Thyroid gland (tissue), 4 donors: ENCODE measurements around the gene MAP10. TPM values are rescaled to one million over a fixed set of nuclear protein-coding genes. Genes with fewer than 3 reads are reported as not detected.

Source experiments
- DNase-seq, 2 donors: peaks; one replicate each; pipeline ENCODE4 v3.0.0-alpha.2; 2019
- H3K27ac ChIP-seq, 3 donors: fragments of 200-600 bp; sonication (generic); 1 replicate in 2 of 3; 2 replicates in 1 of 3; pipeline ENCODE4 v1.5.1; 2016 to 2019; ENCODE audit warnings: mild to moderate bottlenecking in 1 of 3, moderate library complexity in 1 of 3
- H3K27me3 ChIP-seq: fragments of 200-600 bp; sonication (generic); one replicate; pipeline ENCODE4 v1.5.1; 2019
- H3K36me3 ChIP-seq, 2 donors: fragments of 200-600 bp; sonication (generic); one replicate each; pipeline ENCODE4 v1.5.1; 2016 to 2019
- H3K4me1 ChIP-seq, 2 donors: fragments of 200-600 bp; sonication (generic); one replicate each; pipeline ENCODE4 v1.5.1; 2017 to 2019
- H3K4me3 ChIP-seq, 3 donors: fragments of 200-600 bp; sonication (generic); replicated peaks in 1 of 3; 1 replicate in 2 of 3; 2 replicates in 1 of 3; pipeline ENCODE4 v1.5.1; 2016; ENCODE audit warnings: mild to moderate bottlenecking in 1 of 3
- H3K9me3 ChIP-seq: fragments of 200-600 bp; sonication (generic); one replicate; pipeline ENCODE4 v1.5.1; 2017
- POLR2A ChIP-seq, 2 donors: fragments of 450-650 bp; IDR thresholded peaks; one replicate each; pipeline ENCODE4 v1.6.1; 2017; ENCODE audit warnings: antibody characterized with exemption in 2 of 2, mild to moderate bottlenecking in 2 of 2, moderate library complexity in 1 of 2
- WGBS, 2 donors: methylation state at CpG; one replicate each; pipeline ENCODE4 v1.1.5; 2017; 5-methylcytosine and 5-hydroxymethylcytosine counted together
- intact Hi-C: fragments of 100-400 bp; cut with DNase I; formaldehyde crosslinking; loops from one replicate; pipeline ENCODE4 v1.15.1; 2023
- total RNA-seq, 4 donors: library from RNA; depleted of rRNA; stranded (reverse); fragments of >200 nt; gene quantifications; one replicate each; pipeline ENCODE4 v1.2.3, GENCODE V29; 2016
- TF ChIP-seq, protein P1 (sequence below), 6 experiments: fragments of 200-600 bp in 3 of 6; fragments of 450-650 bp in 3 of 6; sonication (generic) in 3 of 6; IDR thresholded peaks; one replicate each; pipeline ENCODE4 v1.5.1; 2016 to 2019; ENCODE audit warnings: antibody characterized with exemption in 6 of 6, mild to moderate bottlenecking in 2 of 6, inconsistent platforms in 1 of 6, moderate library complexity in 1 of 6

The MAP10 gene
- total RNA-seq, 4 donors from 2014 or later: 3.8 to 6.6 (median 4.8) TPM

- WGBS, 2 donors: 59 to 67% methylated on average over 1 of the region's 1 CpG
- Histone ChIP-seq H3K36me3 (no peaks in the 10 kb centered on the region), H3K9me3 (no peaks in the 10 kb centered on the region), H3K27me3 (no peaks in the 10 kb centered on the region), H3K4me1 (peaks cover 8% of the 10 kb centered on the region in 2 donors), H3K27ac (peak overlapping the region in 2 of 3 donors; percentile 13 to 39), H3K4me3 (no peak overlapping the region)
- TF ChIP-seq, protein P1, sequence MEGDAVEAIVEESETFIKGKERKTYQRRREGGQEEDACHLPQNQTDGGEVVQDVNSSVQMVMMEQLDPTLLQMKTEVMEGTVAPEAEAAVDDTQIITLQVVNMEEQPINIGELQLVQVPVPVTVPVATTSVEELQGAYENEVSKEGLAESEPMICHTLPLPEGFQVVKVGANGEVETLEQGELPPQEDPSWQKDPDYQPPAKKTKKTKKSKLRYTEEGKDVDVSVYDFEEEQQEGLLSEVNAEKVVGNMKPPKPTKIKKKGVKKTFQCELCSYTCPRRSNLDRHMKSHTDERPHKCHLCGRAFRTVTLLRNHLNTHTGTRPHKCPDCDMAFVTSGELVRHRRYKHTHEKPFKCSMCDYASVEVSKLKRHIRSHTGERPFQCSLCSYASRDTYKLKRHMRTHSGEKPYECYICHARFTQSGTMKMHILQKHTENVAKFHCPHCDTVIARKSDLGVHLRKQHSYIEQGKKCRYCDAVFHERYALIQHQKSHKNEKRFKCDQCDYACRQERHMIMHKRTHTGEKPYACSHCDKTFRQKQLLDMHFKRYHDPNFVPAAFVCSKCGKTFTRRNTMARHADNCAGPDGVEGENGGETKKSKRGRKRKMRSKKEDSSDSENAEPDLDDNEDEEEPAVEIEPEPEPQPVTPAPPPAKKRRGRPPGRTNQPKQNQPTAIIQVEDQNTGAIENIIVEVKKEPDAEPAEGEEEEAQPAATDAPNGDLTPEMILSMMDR (IDR thresholded peaks at IDR 0.05): no peak
- TF ChIP-seq POLR2A (IDR thresholded peaks at IDR 0.05): no peak
- DNase-seq: no peak
- intact Hi-C loops: no loop called here
These were observed 38.3 kb upstream of the MAP10 start for GRCh38 chr1:232766904-232767303.

DNA sequence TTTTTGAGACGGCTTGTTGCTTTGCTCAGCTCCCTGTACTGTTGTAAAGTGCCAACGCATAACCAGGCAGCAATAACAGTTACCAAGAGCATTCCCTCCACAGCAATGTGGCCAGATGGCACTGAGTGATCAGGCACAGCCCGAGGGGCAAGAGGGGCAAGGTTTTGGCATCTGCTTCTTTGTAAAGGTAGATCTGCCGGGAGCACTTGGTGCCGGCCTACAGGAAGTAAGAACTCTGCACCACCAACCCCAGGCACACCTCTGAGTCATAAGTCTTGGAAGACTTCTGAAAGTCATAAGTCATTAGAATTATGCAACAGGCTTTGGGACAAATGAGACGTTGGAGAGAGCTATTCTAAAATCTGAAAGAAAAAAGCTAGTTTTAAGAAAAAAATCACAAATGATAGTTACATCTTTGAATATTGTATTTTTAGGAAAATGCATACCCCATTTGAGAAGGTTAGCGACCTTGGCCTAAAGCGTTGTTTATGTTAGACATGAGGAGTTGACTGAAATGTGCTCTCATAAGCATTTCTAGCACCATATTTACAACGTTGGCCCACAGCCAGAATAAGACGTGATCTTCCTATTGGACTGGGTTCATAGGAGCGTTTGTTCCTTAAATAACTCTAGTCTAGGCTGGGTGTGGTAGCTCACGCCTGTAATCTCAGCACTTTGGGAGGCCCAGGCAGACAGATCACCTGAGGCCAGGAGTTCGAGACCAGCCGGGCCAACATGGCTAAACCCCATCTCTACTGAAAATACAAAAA, 37.7 kb upstream of the MAP10 start:
- H3K9me3 ChIP-seq: no peaks in the 10 kb centered on the region
- TF ChIP-seq, protein P1 (IDR thresholded peaks at IDR 0.05): no peak
- TF ChIP-seq POLR2A (IDR thresholded peaks at IDR 0.05): no peak
- H3K36me3 ChIP-seq: no peaks in the 10 kb centered on the region
- 73 to 76% methylated on average over 14 of the region's 14 CpGs for WGBS, 2 donors
- peak overlapping the region in 1 of 3 donors; percentile 13 for H3K27ac ChIP-seq
- DNase-seq: peak in 1 of 2 donors; percentile 4
- peaks cover 8% of the 10 kb centered on the region in 2 donors for H3K4me1 ChIP-seq
- intact Hi-C loops: no loop called here
- no peak overlapping the region for H3K4me3 ChIP-seq
- H3K27me3 ChIP-seq: no peaks in the 10 kb centered on the region

DNA sequence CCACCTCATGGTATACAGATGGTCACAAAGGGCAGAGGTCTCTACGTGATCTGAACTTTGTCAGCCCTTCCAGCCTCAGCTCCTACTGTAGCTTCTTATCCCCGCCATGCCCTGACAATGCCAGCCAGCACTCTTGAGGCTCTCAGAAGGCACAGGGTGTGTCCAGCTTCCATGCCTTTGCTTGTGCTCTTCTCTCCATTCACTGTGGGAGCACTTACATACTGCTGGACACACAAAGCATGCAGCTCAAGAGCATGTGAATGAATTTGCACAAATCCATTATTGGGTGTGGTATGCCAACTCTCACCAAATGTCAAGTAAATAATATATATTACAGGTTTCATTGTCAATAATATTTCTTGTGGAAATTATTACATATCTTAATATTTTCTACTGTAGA, 36.4 kb upstream of the MAP10 start:
- H3K27ac ChIP-seq: no peak overlapping the region
- 76 to 92% methylated on average over 2 of the region's 2 CpGs for WGBS, 2 donors
- no peaks in the 10 kb centered on the region for H3K9me3 ChIP-seq
- TF ChIP-seq POLR2A (IDR thresholded peaks at IDR 0.05): no peak
- TF ChIP-seq, protein P1 (IDR thresholded peaks at IDR 0.05): no peak
- no peak for DNase-seq
- no peaks in the 10 kb centered on the region for H3K27me3 ChIP-seq
- intact Hi-C loops: no loop called here
- no peak overlapping the region for H3K4me3 ChIP-seq
- peaks cover 8% of the 10 kb centered on the region in 2 donors for H3K4me1 ChIP-seq
- no peaks in the 10 kb centered on the region for H3K36me3 ChIP-seq

DNA sequence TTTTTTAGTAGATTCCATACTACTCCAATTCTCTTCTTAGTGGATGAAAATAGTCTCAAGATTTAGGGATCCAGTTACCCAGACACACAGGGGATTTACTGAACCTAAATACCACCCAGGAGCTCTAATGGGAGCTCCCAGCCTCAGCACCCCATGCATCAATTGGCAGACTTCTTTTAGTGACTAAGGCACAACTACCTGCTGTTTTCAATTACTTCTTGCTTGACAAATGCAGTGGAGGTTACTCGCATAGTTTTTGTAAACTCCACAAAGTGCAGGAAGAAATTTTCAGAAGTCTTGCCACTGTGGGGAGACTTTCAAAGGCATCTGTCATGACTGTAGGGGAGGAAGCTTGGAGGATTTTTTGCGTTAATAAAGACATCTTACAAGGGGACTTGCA, 35.5 kb upstream of the MAP10 start:
- intact Hi-C loops: no loop called here
- WGBS, 2 donors: 82 to 83% methylated on average over 2 of the region's 2 CpGs

GRCh38 chr1:232773752-232774151, 31.5 kb upstream of the MAP10 start:
- Histone ChIP-seq H3K27ac (no peak overlapping the region), H3K36me3 (no peaks in the 10 kb centered on the region), H3K4me1 (no peaks in the 10 kb centered on the region), H3K9me3 (no peaks in the 10 kb centered on the region), H3K27me3 (no peaks in the 10 kb centered on the region), H3K4me3 (no peak overlapping the region)
- TF ChIP-seq POLR2A (IDR thresholded peaks at IDR 0.05): no peak
- TF ChIP-seq, protein P1 (IDR thresholded peaks at IDR 0.05): no peak
- intact Hi-C loops: no loop called here
- 94 to 97% methylated on average over 8 to 9 of the region's 9 CpGs for WGBS, 2 donors
- no peak for DNase-seq

More for the DNA sequence above, 35.5 kb upstream of the MAP10 start:
- Histone ChIP-seq H3K27me3 (no peaks in the 10 kb centered on the region), H3K36me3 (no peaks in the 10 kb centered on the region), H3K9me3 (no peaks in the 10 kb centered on the region), H3K4me3 (no peak overlapping the region), H3K27ac (no peak overlapping the region), H3K4me1 (peaks cover 4% of the 10 kb centered on the region in 2 donors)
- no peak for TF ChIP-seq POLR2A (IDR thresholded peaks at IDR 0.05)
- TF ChIP-seq, protein P1 (IDR thresholded peaks at IDR 0.05): no peak
- no peak for DNase-seq
